Caco-2 (cell line): ENCODE data around the gene TAS2R20. TPM values are rescaled to one million over a fixed set of nuclear protein-coding genes. Genes with fewer than 3 reads are reported as not detected.
A peak's percentile ranks its signal among the peaks of the same experiment; 100 is the strongest.

Experiments
- BruUV-seq: library from RNA; stranded (reverse); fragments of 400-500 nt; replicated peaks from 2 replicates; lab custom pipeline; 2021; lab: Mats Ljungman, UMichigan
- CTCF ChIA-PET: fragments of 300-600 bp; sonication (Branson Sonifier 250); formaldehyde crosslinking; loops from one replicate; lab custom pipeline; 2022; ENCODE audit warnings: antibody characterized with exemption; lab: Charles Lee
- POLR2A ChIA-PET: fragments of 300-600 bp; sonication (Branson Sonifier 250); formaldehyde crosslinking; loops from one replicate; lab custom pipeline; 2022; ENCODE audit warnings: antibody characterized with exemption; lab: Charles Lee
- DNase-seq, 2 experiments: peaks; one replicate each; pipeline versions ENCODE4 v3.0.0 to v3.0.0-alpha.2; 2020 to 2022
- H3K27me3 ChIP-seq: replicated peaks from 2 replicates; pipeline ENCODE4 v1.6.0; 2011; ENCODE audit warnings: low read length; ENCODE audit not compliant: control insufficient read depth, insufficient read depth
- H3K36me3 ChIP-seq: 2 replicates; pipeline ENCODE4 v1.5.1; 2011; ENCODE audit warnings: low read length; ENCODE audit not compliant: control insufficient read depth, insufficient read depth
- H3K4me1 ChIP-seq: fragments of 250-450 bp; sonication (Bioruptor Pico); 2 replicates; pipeline ENCODE4 v1.5.1; 2020; ENCODE audit warnings: mild to moderate bottlenecking
- H3K4me3 ChIP-seq: 2 replicates; pipeline ENCODE4 v1.5.1; 2011; ENCODE audit warnings: low read depth, mild to moderate bottlenecking, control low read depth, low read length
- H3K9me3 ChIP-seq: fragments of 250-450 bp; sonication (Bioruptor Pico); 2 replicates; pipeline ENCODE4 v1.5.1; 2020; ENCODE audit warnings: mild to moderate bottlenecking, moderate library complexity
- H3K27ac Mint-ChIP-seq: one replicate; pipeline ENCODE4 v1.8.0; 2022; ENCODE audit warnings: mixed read lengths; ENCODE audit not compliant: unreplicated experiment
- H3K27me3 Mint-ChIP-seq: one replicate; pipeline ENCODE4 v1.8.0; 2022; ENCODE audit warnings: mixed read lengths; ENCODE audit not compliant: insufficient read depth, unreplicated experiment
- H3K36me3 Mint-ChIP-seq: one replicate; pipeline ENCODE4 v1.8.0; 2022; ENCODE audit warnings: mild to moderate bottlenecking, mixed read lengths; ENCODE audit not compliant: insufficient read depth, unreplicated experiment
- H3K4me1 Mint-ChIP-seq: one replicate; pipeline ENCODE4 v1.8.0; 2022; ENCODE audit warnings: low read depth, mixed read lengths; ENCODE audit not compliant: unreplicated experiment
- H3K4me3 Mint-ChIP-seq: one replicate; pipeline ENCODE4 v1.8.0; 2022; ENCODE audit warnings: mild to moderate bottlenecking, moderate library complexity, mixed read lengths; ENCODE audit not compliant: unreplicated experiment
- H3K9me3 Mint-ChIP-seq: one replicate; pipeline ENCODE4 v1.8.0; 2022; ENCODE audit warnings: mixed read lengths; ENCODE audit not compliant: unreplicated experiment
- intact Hi-C: fragments of 100-400 bp; cut with micrococcal nuclease; formaldehyde crosslinking; loops from one replicate; pipeline ENCODE4 v1.10.0; 2022; ENCODE audit not compliant: unreplicated experiment
- total RNA-seq: library from RNA; stranded (reverse); gene quantifications from 2 replicates; pipeline ENCODE4 v1.2.3, GENCODE V29; 2022
- TF ChIP-seq, protein P1 (sequence below), 2 experiments: fragments of 200-600 bp in 1 of 2; IDR thresholded peaks; 1 replicate in 1 of 2; 2 replicates in 1 of 2; pipeline versions ENCODE4 v1.5.1 to v1.8.0; 2011 to 2022; ENCODE audit warnings: antibody characterized with exemption in 1 of 2, control low read depth in 1 of 2, inconsistent platforms in 1 of 2, low read depth in 1 of 2, low read length in 1 of 2, mild to moderate bottlenecking in 1 of 2, moderate library complexity in 1 of 2; ENCODE audit not compliant: insufficient read depth in 1 of 2, severe bottlenecking in 1 of 2, unreplicated experiment in 1 of 2

Gene TAS2R20
- total RNA-seq, 1 experiment from 2014 or later: 2.2 TPM

- H3K27ac Mint-ChIP-seq: no peak overlapping the region
- peaks cover 8% of the 10 kb centered on the region for H3K4me1 Mint-ChIP-seq
- Histone ChIP-seq H3K9me3 (no peaks in the 10 kb centered on the region; the same call in 1 of the 2 replicates), H3K36me3 (no peaks in the 10 kb centered on the region), H3K4me3 (no peak overlapping the region), H3K27me3 (no peaks in the 10 kb centered on the region), H3K4me1 (peaks cover 6% of the 10 kb centered on the region)
- H3K36me3 Mint-ChIP-seq: no peaks in the 10 kb centered on the region
- TF ChIP-seq, protein P1, sequence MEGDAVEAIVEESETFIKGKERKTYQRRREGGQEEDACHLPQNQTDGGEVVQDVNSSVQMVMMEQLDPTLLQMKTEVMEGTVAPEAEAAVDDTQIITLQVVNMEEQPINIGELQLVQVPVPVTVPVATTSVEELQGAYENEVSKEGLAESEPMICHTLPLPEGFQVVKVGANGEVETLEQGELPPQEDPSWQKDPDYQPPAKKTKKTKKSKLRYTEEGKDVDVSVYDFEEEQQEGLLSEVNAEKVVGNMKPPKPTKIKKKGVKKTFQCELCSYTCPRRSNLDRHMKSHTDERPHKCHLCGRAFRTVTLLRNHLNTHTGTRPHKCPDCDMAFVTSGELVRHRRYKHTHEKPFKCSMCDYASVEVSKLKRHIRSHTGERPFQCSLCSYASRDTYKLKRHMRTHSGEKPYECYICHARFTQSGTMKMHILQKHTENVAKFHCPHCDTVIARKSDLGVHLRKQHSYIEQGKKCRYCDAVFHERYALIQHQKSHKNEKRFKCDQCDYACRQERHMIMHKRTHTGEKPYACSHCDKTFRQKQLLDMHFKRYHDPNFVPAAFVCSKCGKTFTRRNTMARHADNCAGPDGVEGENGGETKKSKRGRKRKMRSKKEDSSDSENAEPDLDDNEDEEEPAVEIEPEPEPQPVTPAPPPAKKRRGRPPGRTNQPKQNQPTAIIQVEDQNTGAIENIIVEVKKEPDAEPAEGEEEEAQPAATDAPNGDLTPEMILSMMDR (IDR thresholded peaks at IDR 0.05; ENCODE audit: insufficient read depth in 1 of 2, low read depth in 1 of 2, low read length in 1 of 2, severe bottlenecking in 1 of 2, unreplicated experiment in 1 of 2): no peak
- no peaks in the 10 kb centered on the region for H3K9me3 Mint-ChIP-seq
- POLR2A ChIA-PET: no interaction called here
- BruUV-seq: no TSS peak
- DNase-seq: no peak
- CTCF ChIA-PET: interaction anchor here (0.7 kb wide), 1 partner anchor 439 kb away, joined by 3 read pairs; no protein-coding TSS in a partner anchor
- intact Hi-C loops: no loop called here
- no peak overlapping the region for H3K4me3 Mint-ChIP-seq
- no peaks in the 10 kb centered on the region for H3K27me3 Mint-ChIP-seq
Measured at GRCh38 chr12:10965476-10965875, 32.6 kb downstream of the TAS2R20 start.

DNA sequence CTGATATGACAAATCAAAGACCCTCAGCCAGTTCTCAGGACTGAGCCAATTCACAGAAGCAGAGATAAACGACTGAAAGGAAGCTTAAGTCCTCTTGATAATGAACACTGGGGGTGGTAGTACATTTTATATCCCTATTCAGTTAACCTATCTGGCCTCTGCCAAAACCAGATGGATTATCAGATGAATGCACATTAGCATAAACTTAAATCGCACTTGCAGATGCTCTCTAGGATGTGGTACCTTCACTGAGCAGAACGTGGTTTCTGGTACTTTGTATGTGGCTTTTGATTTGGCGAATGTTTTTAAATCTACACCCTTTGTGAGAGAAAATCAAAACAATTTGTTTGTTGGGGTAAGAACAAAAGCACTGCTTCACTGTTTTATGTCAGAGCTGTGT, 37.9 kb downstream of the TAS2R20 start:
- DNase-seq: no peak
- Mint-ChIP-seq H3K9me3 (peaks cover 8% of the 10 kb centered on the region), H3K27ac (no peak overlapping the region), H3K4me3 (no peak overlapping the region), H3K4me1 (peaks cover 8% of the 10 kb centered on the region), H3K27me3 (no peaks in the 10 kb centered on the region), H3K36me3 (no peaks in the 10 kb centered on the region)
- no peaks in the 10 kb centered on the region; the same call in 1 of the 2 replicates for H3K9me3 ChIP-seq
- H3K27me3 ChIP-seq: no peaks in the 10 kb centered on the region
- TF ChIP-seq, protein P1 (IDR thresholded peaks at IDR 0.05; ENCODE audit: insufficient read depth in 1 of 2, low read depth in 1 of 2, low read length in 1 of 2, severe bottlenecking in 1 of 2, unreplicated experiment in 1 of 2): no peak
- H3K36me3 ChIP-seq: no peaks in the 10 kb centered on the region
- no TSS peak for BruUV-seq
- intact Hi-C loops: loop anchor here (5.0 kb wide), 1 partner anchor 527 kb away; no protein-coding TSS in a partner anchor
- POLR2A ChIA-PET: no interaction called here
- no peak overlapping the region for H3K4me3 ChIP-seq
- peaks cover 6% of the 10 kb centered on the region for H3K4me1 ChIP-seq
- CTCF ChIA-PET: no interaction called here

DNA sequence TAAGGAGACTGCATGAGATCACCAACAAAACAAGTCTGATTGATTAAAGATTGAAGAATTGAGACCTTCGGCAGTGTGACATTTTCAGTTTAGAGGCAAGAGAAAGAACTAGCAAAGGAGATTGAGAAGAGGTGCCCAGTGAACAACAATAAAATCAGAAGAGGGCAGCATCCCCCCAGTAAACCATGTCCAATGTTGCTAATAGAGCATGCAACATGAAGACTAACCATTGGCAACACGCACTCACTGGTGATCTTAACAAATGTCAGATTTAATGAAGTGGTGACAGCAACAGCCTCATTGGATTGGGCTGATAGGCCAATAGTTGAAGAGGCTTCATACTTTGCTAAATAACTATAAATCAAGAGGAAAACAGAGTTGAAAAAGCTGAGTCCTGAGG, 38.3 kb downstream of the TAS2R20 start:
- TF ChIP-seq, protein P1 (IDR thresholded peaks at IDR 0.05; ENCODE audit: insufficient read depth in 1 of 2, low read depth in 1 of 2, low read length in 1 of 2, severe bottlenecking in 1 of 2, unreplicated experiment in 1 of 2): no peak
- ChIA-PET POLR2A (no interaction called here), CTCF (no interaction called here)
- no peaks in the 10 kb centered on the region for H3K27me3 Mint-ChIP-seq
- peaks cover 5% of the 10 kb centered on the region for H3K4me1 ChIP-seq
- peak in 1 of 2 experiments; percentile 29 for DNase-seq
- H3K27ac Mint-ChIP-seq: no peak overlapping the region
- H3K9me3 ChIP-seq: no peaks in the 10 kb centered on the region; the same call in 1 of the 2 replicates
- peaks cover 7% of the 10 kb centered on the region for H3K4me1 Mint-ChIP-seq
- H3K9me3 Mint-ChIP-seq: peaks cover 12% of the 10 kb centered on the region
- H3K36me3 ChIP-seq: no peaks in the 10 kb centered on the region
- H3K4me3 Mint-ChIP-seq: no peak overlapping the region
- H3K27me3 ChIP-seq: no peaks in the 10 kb centered on the region
- intact Hi-C loops: loop anchor here (1.0 to 5.0 kb wide), 2 partner anchors 239 to 527 kb away; no protein-coding TSS in a partner anchor
- no TSS peak for BruUV-seq
- H3K4me3 ChIP-seq: no peak overlapping the region
- no peaks in the 10 kb centered on the region for H3K36me3 Mint-ChIP-seq
